PFSK-1 (cell line): ENCODE data around the gene TAF4.

Source experiments
- FOXP2 ChIP-seq: optimal IDR thresholded peaks from 2 replicates; pipeline ENCODE3; 2011; ENCODE audit warnings: borderline replicate concordance, control low read depth, inconsistent platforms; ENCODE audit not compliant: insufficient read depth; ENCODE audit errors: extremely low read length, extremely low read depth
- POLR2AphosphoS5 ChIP-seq: IDR thresholded peaks from 2 replicates; pipeline ENCODE4 v1.6.1; 2012; ENCODE audit warnings: low read depth, mild to moderate bottlenecking, control low read depth, low read length, moderate library complexity
- SIN3A ChIP-seq: IDR thresholded peaks from 2 replicates; pipeline ENCODE4 v1.6.1; 2012; ENCODE audit warnings: mild to moderate bottlenecking, low read length, moderate library complexity, borderline replicate concordance; ENCODE audit not compliant: insufficient read depth
- TAF1 ChIP-seq: IDR thresholded peaks from 2 replicates; pipeline ENCODE4 v1.6.1; 2012; ENCODE audit warnings: low read length, control low read depth, borderline replicate concordance; ENCODE audit not compliant: insufficient read depth
- TF ChIP-seq, protein P1 (sequence below), 2 experiments: IDR thresholded peaks; 2 replicates each; pipeline versions ENCODE4 v1.6.1 to v1.8.0; 2011 to 2012; ENCODE audit warnings: low read depth in 2 of 2, low read length in 2 of 2, control low read depth in 1 of 2, inconsistent platforms in 1 of 2, mild to moderate bottlenecking in 1 of 2, moderate library complexity in 1 of 2; ENCODE audit not compliant: insufficient read depth in 1 of 2

TAF4 gene

DNA sequence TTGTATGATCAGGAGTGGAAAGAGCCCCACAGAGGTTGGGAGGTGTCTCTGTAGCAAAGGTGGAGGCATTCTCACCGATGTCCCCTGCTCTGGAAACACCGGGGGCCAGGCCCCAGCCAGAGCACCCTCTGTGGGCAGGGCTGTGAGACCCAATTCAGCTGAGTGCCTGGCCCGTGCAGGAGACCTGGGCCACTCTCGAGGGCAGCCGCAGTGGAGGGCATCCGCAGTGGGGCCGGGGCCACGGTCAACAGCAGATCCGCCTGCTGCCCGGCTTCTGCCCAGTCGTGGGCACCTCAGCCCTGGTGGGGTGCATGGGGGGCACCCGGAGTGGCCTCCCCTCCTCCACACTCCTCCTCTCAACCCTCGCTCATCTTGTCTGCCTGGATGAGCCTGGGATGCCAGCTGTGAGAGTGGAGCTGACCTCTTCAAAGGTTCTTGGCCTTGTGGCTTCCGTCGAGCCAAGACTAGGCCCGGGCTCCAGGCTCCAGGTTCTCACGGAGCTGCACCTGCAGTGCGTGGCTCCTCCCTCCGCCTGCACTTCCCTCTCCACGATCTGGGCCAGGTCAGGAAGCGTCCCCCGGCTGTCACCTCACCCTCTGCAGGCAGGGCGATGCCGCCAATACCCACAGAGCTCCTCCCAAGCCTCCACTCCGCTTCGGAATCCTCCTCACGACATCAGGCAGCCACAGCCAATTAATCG, 134.8 kb downstream of the TAF4 start:
- TF ChIP-seq POLR2AphosphoS5 (no peak), TAF1 (no peak), SIN3A (no peak), FOXP2 (no peak)
- TF ChIP-seq, protein P1, sequence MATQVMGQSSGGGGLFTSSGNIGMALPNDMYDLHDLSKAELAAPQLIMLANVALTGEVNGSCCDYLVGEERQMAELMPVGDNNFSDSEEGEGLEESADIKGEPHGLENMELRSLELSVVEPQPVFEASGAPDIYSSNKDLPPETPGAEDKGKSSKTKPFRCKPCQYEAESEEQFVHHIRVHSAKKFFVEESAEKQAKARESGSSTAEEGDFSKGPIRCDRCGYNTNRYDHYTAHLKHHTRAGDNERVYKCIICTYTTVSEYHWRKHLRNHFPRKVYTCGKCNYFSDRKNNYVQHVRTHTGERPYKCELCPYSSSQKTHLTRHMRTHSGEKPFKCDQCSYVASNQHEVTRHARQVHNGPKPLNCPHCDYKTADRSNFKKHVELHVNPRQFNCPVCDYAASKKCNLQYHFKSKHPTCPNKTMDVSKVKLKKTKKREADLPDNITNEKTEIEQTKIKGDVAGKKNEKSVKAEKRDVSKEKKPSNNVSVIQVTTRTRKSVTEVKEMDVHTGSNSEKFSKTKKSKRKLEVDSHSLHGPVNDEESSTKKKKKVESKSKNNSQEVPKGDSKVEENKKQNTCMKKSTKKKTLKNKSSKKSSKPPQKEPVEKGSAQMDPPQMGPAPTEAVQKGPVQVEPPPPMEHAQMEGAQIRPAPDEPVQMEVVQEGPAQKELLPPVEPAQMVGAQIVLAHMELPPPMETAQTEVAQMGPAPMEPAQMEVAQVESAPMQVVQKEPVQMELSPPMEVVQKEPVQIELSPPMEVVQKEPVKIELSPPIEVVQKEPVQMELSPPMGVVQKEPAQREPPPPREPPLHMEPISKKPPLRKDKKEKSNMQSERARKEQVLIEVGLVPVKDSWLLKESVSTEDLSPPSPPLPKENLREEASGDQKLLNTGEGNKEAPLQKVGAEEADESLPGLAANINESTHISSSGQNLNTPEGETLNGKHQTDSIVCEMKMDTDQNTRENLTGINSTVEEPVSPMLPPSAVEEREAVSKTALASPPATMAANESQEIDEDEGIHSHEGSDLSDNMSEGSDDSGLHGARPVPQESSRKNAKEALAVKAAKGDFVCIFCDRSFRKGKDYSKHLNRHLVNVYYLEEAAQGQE (IDR thresholded peaks at IDR 0.05; ENCODE audit: insufficient read depth in 1 of 2, low read depth in 2 of 2, low read length in 2 of 2) = no peak

GRCh38 chr20:61929971-61930666, 135.6 kb downstream of the TAF4 start:
- TF ChIP-seq, protein P1 (IDR thresholded peaks at IDR 0.05; ENCODE audit: insufficient read depth in 1 of 2, low read depth in 2 of 2, low read length in 2 of 2) = no peak
- TF ChIP-seq FOXP2 (no peak), SIN3A (no peak), POLR2AphosphoS5 (no peak), TAF1 (no peak)

DNA sequence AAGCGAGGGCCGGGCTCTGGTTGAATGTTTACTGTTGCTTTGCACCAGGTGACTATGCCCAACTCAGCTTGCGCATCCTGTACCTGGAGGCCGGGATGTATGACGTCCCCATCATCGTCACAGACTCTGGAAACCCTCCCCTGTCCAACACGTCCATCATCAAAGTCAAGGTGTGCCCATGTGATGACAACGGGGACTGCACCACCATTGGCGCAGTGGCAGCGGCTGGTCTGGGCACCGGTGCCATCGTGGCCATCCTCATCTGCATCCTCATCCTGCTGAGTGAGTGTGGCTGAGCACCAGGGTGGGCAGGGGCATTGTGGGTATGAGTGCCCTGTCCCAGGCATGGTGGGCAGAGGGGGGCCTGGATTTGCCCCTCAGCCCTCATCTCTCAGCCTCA, 136.1 kb downstream of the TAF4 start:
- TF ChIP-seq, protein P1 (IDR thresholded peaks at IDR 0.05; ENCODE audit: insufficient read depth in 1 of 2, low read depth in 2 of 2, low read length in 2 of 2) = no peak
- TF ChIP-seq TAF1 (no peak), POLR2AphosphoS5 (no peak), SIN3A (no peak), FOXP2 (no peak)

DNA sequence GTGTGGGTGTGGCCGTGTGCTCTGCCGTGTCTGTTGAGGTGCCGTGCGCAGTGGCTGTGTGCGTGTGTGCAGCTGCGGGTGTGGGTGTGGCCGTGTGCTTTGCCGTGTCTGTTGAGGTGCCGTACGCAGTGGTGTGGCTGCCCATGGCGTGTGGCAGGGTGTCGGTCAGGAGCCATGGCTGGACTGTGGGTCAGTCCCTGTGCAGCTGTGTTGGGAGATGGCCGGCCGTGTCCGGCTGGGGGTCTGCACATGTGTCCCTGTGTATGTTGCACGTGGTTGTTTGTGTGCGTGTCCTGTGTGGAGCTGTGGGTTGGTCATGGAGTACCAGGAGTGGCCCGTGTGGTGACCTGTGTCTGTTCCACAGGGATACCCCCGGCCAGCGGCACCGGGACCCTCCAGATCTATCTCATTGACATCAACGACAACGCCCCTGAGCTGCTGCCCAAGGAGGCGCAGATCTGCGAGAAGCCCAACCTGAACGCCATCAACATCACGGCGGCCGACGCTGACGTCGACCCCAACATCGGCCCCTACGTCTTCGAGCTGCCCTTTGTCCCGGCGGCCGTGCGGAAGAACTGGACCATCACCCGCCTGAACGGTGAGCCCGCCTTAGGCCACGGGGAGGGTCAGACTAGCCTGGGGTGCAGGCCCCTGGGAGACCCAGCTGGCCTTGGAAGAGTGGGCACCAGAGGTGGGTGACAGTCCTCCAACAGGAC, 137.7 kb downstream of the TAF4 start:
- TF ChIP-seq SIN3A (no peak), POLR2AphosphoS5 (no peak), TAF1 (no peak), FOXP2 (no peak)
- TF ChIP-seq, protein P1 (IDR thresholded peaks at IDR 0.05; ENCODE audit: insufficient read depth in 1 of 2, low read depth in 2 of 2, low read length in 2 of 2) = no peak
